ENCODE measurements around the gene TNS2.

The TNS2 gene

GRCh38 chr12:53050426-53051057, 677 bp downstream of the TNS2 start:
- TF ChIP-seq, protein P1, sequence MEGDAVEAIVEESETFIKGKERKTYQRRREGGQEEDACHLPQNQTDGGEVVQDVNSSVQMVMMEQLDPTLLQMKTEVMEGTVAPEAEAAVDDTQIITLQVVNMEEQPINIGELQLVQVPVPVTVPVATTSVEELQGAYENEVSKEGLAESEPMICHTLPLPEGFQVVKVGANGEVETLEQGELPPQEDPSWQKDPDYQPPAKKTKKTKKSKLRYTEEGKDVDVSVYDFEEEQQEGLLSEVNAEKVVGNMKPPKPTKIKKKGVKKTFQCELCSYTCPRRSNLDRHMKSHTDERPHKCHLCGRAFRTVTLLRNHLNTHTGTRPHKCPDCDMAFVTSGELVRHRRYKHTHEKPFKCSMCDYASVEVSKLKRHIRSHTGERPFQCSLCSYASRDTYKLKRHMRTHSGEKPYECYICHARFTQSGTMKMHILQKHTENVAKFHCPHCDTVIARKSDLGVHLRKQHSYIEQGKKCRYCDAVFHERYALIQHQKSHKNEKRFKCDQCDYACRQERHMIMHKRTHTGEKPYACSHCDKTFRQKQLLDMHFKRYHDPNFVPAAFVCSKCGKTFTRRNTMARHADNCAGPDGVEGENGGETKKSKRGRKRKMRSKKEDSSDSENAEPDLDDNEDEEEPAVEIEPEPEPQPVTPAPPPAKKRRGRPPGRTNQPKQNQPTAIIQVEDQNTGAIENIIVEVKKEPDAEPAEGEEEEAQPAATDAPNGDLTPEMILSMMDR (IDR thresholded peaks at IDR 0.05; ENCODE audit: borderline replicate concordance, insufficient read depth, low read depth, low read length) = no peak
- H3K4me3 ChIP-seq (ENCODE audit: low read depth, low read length) = no peak overlapping the region

DNA sequence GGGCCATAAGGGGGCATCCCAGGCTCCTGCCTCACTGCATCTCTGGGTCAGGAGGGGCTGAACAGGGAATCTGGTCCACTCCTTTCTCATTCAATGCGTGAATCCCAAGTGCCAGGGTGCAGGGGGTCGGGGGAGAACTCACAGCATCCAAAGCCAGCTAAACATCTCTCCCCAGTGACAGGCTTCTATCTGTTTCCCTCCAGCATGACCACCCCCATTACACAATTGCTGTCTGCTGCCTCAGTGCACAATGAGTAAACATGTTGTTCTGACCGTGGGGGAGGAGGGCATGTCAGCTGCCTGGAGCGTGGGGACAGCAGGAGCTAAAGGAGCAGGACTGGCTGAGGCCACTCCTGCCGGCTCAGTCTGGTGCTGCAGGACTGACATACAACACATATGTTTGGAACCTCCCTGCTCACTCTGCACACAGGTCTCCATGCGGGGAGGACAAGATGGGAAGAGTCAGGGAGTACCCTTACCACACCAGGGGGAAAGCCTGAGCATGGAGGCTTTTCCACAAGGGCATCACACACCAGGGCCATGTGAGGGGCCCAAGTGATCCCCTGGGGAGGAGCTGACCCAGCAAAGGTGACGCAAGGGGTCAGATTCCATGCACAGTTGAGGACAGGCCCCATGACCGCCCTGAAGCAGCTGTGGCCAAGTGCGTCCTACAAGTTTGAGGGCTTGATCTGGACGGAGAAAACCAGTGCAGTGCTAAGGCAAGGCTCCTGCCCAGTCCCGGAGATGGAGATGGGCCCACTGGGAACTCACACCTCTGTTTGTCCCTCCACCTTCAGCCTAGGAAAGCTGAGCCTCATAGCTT, 1.4 kb downstream of the TNS2 start:
- TF ChIP-seq, protein P1 (IDR thresholded peaks at IDR 0.05; ENCODE audit: borderline replicate concordance, insufficient read depth, low read depth, low read length) = no peak
- H3K4me3 ChIP-seq (ENCODE audit: low read depth, low read length) = no peak overlapping the region

DNA sequence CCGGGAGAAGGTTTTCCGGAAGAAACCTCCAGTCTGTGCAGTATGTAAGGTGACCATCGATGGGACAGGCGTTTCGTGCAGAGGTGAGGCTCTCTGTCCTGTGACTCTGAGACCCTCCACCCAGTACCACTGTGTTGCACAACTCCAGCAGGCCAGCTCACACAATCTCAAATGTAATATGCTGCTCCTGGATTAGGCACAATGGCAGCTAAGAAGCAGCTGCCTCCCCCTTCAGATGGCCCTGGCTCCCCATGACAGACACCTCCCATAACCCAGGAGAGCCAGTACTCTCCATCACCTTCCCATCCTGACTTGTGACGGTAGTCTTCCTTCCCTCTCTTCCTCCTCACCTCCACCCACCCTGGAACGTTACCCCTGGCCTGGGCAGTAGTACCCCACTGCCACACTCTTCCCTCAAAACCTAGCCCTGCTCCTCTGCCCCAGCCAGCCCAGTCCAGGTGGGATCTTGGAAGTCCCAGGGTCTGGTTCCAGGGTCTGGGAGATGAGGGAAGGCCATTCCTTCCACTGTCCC, 2.1 kb downstream of the TNS2 start:
- H3K4me3 ChIP-seq (ENCODE audit: low read depth, low read length) = no peak overlapping the region
- TF ChIP-seq, protein P1 (IDR thresholded peaks at IDR 0.05; ENCODE audit: borderline replicate concordance, insufficient read depth, low read depth, low read length) = no peak

DNA sequence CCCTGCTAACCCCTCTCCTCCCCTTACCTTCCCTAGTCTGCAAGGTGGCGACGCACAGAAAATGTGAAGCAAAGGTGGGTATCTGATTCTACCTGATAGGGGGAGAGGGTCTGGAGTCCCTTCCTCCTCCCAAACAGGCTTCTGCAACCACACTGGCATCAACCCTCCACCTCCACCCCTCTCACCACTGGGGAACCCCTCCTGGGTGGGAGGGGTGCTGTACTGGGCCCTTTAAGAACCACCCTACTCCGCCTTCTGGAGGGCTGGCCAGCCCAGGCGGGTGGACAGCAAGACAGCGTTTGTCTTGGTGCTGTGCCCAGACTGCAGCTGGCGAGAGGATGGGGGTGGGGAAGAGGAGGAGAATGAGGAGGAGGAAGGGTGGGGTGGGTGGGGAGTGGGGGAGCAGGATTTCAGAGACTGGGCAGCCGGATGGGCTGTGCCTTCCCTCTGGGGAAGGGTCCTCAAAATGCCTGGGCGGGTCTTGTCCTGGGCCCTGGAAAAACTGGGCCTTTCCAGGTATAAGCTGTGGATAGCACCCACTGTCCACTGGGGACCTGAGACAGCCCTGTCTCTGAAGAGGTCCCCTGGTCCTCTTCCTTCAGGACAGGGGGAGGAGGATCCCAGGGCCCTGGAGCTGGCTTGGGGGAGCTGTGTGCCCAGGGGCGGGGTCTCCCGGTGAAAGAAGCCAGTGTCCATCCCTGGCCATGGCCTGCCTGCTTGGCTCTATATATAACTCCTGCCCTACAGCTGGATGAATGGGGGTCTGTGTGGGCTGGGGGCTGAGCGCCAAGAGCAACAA, 2.8 kb downstream of the TNS2 start:
- H3K4me3 ChIP-seq (ENCODE audit: low read depth, low read length) = no peak overlapping the region

DNA sequence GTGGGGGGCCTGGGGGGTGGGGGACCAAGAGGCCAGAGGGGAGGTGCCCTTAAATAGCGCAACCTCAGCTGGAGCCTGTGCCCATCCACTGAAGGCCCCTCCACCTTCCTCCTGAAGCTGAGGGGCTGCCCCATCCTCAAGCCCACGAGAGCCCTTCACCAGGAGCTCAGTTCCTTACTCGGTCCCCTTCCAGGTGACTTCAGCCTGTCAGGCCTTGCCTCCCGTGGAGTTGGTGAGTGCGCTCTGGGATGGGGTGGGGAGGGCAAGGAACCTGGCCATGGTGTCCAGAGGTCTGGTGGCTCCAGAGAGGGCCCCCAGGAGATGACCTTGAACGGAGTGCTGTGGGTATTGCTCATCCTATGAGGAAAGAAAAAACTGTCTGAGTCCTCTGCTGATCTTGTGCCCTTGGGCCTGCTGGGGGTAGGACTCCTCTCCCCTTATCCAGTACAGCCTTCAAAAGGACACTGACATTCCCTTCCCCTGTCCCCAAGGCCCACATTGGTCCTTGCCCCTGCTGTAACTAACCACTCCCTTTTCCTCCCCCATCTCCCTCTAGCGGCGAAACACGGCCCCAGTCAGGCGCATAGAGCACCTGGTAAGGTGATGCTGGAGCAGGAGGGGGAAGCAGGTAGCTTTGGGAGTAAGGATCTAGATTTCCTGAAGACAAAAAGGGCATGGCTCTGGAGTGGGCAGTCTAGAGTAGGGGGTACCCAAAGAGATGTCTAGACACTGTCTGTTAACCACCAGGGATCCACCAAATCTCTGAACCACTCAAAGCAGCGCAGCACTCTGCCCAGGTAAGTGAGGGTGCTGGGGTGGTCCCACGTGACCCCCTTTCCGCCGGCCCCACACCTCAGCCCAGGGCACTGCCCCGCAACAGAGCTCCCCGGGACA, 3.6 kb downstream of the TNS2 start:
- H3K4me3 ChIP-seq (ENCODE audit: low read depth, low read length) = peak overlapping the region; percentile 78
- TF ChIP-seq, protein P1 (IDR thresholded peaks at IDR 0.05; ENCODE audit: borderline replicate concordance, insufficient read depth, low read depth, low read length) = peak; percentile 76

More for the DNA sequence above, 2.8 kb downstream of the TNS2 start:
- TF ChIP-seq, protein P1 (IDR thresholded peaks at IDR 0.05; ENCODE audit: borderline replicate concordance, insufficient read depth, low read depth, low read length) = no peak

Data from GM12875 (cell line).